GM12892 (cell line): ENCODE measurements around the gene ZNFX1.

ENCODE experiments used
- DNase-seq: peaks from one replicate; pipeline ENCODE4 v3.0.0; 2011; ENCODE audit not compliant: insufficient read length
- FAIRE-seq: peaks from 2 replicates; lab custom pipeline; 2011; peaks lifted over from hg19 to GRCh38; lab: Jason Lieb, UNC
- POLR2A ChIP-seq: IDR thresholded peaks from 2 replicates; pipeline ENCODE4 v1.6.1; 2011; ENCODE audit warnings: low read depth, low read length, control low read depth
- POLR2AphosphoS5 ChIP-seq: IDR thresholded peaks from 2 replicates; pipeline ENCODE4 v1.6.1; 2011; ENCODE audit warnings: low read depth, low read length, control low read depth
- TAF1 ChIP-seq: IDR thresholded peaks from 2 replicates; pipeline ENCODE4 v1.6.1; 2011; ENCODE audit warnings: low read depth, mild to moderate bottlenecking, control low read depth, low read length, borderline replicate concordance

ZNFX1 gene

GRCh38 chr20:49283176-49283702 lies 5.4 kb upstream of the ZNFX1 start:
- FAIRE-seq (no peak), DNase-seq (no peak)
- TF ChIP-seq TAF1 (no peak), POLR2AphosphoS5 (peak; percentile 43), POLR2A (peak; percentile 42; the same call in 1 of the 2 replicates)

GRCh38 chr20:49282584-49283171 lies 4.8 kb upstream of the ZNFX1 start:
- no peak for FAIRE-seq
- peak; percentile 88 for TF ChIP-seq POLR2AphosphoS5
- peak; percentile 72 for TF ChIP-seq POLR2A
- TF ChIP-seq TAF1 = no peak
- DNase-seq = no peak

GRCh38 chr20:49281913-49282467 lies 4.1 kb upstream of the ZNFX1 start:
- FAIRE-seq = no peak
- no peak for DNase-seq
- TF ChIP-seq TAF1 = no peak
- TF ChIP-seq POLR2AphosphoS5 = no peak
- TF ChIP-seq POLR2A = no peak

GRCh38 chr20:49281059-49281912 lies 3.4 kb upstream of the ZNFX1 start:
- DNase-seq = no peak
- no peak for FAIRE-seq
- no peak for TF ChIP-seq TAF1
- peak; percentile 19; the same call in 1 of the 2 replicates for TF ChIP-seq POLR2AphosphoS5
- peak; percentile 22; the same call in 1 of the 2 replicates for TF ChIP-seq POLR2A

- TF ChIP-seq TAF1 (no peak), POLR2AphosphoS5 (peak; percentile 24; the same call in 1 of the 2 replicates), POLR2A (peak; percentile 12; the same call in 1 of the 2 replicates)
- FAIRE-seq (no peak), DNase-seq (no peak)
Measured at GRCh38 chr20:49280463-49281058, 2.7 kb upstream of the ZNFX1 start.

DNA sequence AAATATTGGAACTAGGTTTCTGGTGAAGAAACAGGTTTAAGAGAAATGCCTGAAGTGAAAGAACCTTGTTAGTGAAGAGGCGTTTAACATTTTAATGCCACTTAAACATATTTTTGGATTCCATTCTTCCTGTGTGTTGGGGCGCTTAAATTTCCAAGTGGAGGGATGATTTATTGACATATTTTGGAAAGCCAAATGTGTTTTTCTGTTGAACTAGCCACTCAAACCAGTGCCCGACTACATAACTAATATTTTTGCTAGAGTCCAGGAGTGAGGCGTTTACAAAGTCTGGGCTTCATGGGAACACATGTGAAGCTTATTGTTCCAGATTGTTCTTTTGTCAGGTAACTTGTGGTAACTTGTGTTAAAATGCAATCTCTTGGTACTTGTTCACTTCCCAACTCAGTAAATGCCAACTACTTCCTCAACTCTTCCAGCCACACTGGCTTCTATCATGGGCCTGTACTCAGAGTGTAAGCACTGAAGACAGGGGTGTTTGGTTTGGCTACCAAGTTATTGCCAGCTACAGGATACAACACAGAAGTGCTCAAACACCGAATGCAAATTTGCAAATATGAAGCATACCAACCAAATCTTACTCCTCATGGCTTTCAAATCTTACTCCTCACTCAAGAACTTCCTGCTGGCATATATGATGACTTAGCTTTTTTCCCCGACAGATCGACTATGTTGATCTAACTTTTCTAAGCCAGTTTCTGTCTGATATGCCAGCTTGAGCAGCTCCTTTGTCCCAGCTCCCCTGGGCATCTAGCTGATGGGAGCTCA lies 2.0 kb upstream of the ZNFX1 start:
- TF ChIP-seq POLR2A = no peak
- no peak; the same call in none of the 2 replicates for TF ChIP-seq POLR2AphosphoS5
- no peak for TF ChIP-seq TAF1
- FAIRE-seq (no peak), DNase-seq (no peak)

GRCh38 chr20:49278818-49279676 lies 1.2 kb upstream of the ZNFX1 start:
- DNase-seq (no peak), FAIRE-seq (no peak)
- TF ChIP-seq POLR2AphosphoS5 = no peak
- TF ChIP-seq POLR2A = no peak
- TF ChIP-seq TAF1 = no peak

DNA sequence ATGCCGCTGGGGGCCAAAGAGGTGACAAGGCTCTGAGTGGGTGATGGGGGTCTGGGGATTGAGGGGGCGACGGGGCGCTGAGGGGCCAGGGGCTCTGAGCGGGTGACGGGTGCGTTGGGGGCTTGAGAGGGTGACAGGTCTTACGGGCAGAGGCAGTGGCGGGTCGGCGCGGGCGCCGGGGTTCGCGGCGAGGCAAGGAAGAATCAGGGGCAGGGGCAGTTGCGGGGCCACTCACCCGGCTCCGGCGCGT lies 146 bp downstream of the ZNFX1 start:
- DNase-seq = no peak
- FAIRE-seq = no peak
- TF ChIP-seq TAF1 (peak; percentile 77; the same call in 1 of the 2 replicates), POLR2AphosphoS5 (no peak; the same call in 1 of the 2 replicates), POLR2A (peak; percentile 55; the same call in 1 of the 2 replicates)

DNA sequence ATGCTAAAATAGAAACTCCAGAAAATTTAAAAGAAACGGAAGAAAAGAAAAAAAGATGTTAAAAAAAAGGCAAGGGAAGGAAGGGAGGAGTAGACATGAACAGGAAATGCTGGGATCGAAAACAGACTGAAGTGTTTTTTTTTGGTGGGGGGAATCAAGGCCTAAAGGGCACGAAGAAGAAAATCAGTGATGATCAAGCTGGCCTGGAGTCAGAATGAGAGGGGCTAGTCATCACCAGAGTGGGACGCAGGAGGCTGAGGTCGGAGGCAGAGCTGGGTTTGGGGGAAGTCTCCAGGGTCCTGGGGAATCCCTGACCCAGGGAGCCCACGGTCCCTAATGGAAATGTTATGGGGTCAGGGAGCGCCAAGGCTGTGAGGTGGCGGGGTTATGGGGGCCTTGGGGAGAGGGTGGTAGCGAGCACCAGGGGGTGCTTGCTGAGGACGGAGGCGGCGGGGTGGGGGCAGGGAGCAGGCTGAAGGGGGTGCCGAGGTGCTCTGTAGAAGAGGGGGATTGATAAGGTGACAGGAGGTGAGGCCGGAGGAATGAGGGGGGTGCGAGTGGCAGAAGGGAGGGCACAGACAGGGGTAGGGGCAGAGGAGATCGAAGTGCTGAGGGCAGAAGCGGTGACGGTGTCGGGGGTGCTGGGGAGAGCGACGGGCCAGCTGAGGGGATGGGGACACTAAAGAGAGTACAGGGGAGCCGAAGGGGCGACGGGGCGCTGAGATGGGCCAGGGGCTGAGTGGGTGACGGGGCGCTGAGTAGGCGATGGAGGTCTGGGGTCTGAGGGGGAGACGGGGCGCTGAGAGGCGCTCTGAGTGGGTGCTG lies 684 bp downstream of the ZNFX1 start:
- no peak for FAIRE-seq
- DNase-seq = peak; percentile 27
- TF ChIP-seq TAF1 (no peak), POLR2A (0 out of 2 replicates have a peak, but pooled peaks have one; percentile 6)
